Vagina (tissue), 2 donors: Measurements from ENCODE around the gene NDUFV1.

Source experiments
- CTCF ChIP-seq, 3 experiments: fragments of 450-650 bp in 2 of 3; fragments of 200-600 bp in 1 of 3; sonication (generic) in 1 of 3; IDR thresholded peaks; one replicate each; pipeline ENCODE4 v1.5.1; 2017 to 2019; ENCODE audit warnings: antibody characterized with exemption in 3 of 3, mild to moderate bottlenecking in 2 of 3, moderate library complexity in 2 of 3
- POLR2A ChIP-seq, 2 donors: fragments of 450-650 bp; IDR thresholded peaks; one replicate each; pipeline ENCODE4 v1.6.1; 2017; ENCODE audit warnings: antibody characterized with exemption in 2 of 2, mild to moderate bottlenecking in 2 of 2, moderate library complexity in 2 of 2
- POLR2AphosphoS5 ChIP-seq, 2 donors: sonication (generic); formaldehyde crosslinking; IDR thresholded peaks; one replicate each; pipeline ENCODE4 v1.9.0; 2017; ENCODE audit warnings: antibody characterized with exemption in 2 of 2, mild to moderate bottlenecking in 2 of 2, low read depth in 1 of 2; ENCODE audit not compliant: insufficient read depth in 1 of 2

- TF ChIP-seq CTCF (IDR thresholded peaks at IDR 0.05): peak; percentile 65 to 84 (median 67)
- peak in 1 of 2 donors; percentile 12 for TF ChIP-seq POLR2A (IDR thresholded peaks at IDR 0.05)
- peak; percentile 90 to 97 for TF ChIP-seq POLR2AphosphoS5 (IDR thresholded peaks at IDR 0.05; ENCODE audit: insufficient read depth in 1 of 2, low read depth in 1 of 2)
These were observed at the start of gene NDUFV1 for GRCh38 chr11:67606492-67607295.
